Fibroblast of lung (primary cell): ENCODE measurements around the gene TCOF1. TPM values are rescaled to one million over a fixed set of nuclear protein-coding genes. Genes with fewer than 3 reads are reported as not detected.

ENCODE experiments used
- DNase-seq, 2 donors: peaks; one replicate each; pipeline versions ENCODE4 v3.0.0 to v3.0.0-alpha.2; 2010; ENCODE audit warnings: low read depth in 2 of 2
- H2AFZ ChIP-seq: 2 replicates; pipeline ENCODE4 v1.5.1; 2012; ENCODE audit warnings: low read length, control low read depth, inconsistent platforms
- H3K27ac ChIP-seq: 2 replicates; pipeline ENCODE4 v1.5.1; 2011; ENCODE audit warnings: low read length, control low read depth; ENCODE audit not compliant: insufficient read depth
- H3K27me3 ChIP-seq: 2 replicates; pipeline ENCODE4 v1.5.1; 2011; ENCODE audit warnings: mild to moderate bottlenecking, low read length; ENCODE audit not compliant: control insufficient read depth, insufficient read depth
- H3K36me3 ChIP-seq: 2 replicates; pipeline ENCODE4 v1.5.1; 2011; ENCODE audit warnings: low read length; ENCODE audit not compliant: control insufficient read depth, insufficient read depth
- H3K4me1 ChIP-seq: 2 replicates; pipeline ENCODE4 v1.5.1; 2011; ENCODE audit warnings: low read length; ENCODE audit not compliant: control insufficient read depth, insufficient read depth; ENCODE audit errors: extremely low read depth
- H3K4me2 ChIP-seq: 2 replicates; pipeline ENCODE4 v1.5.1; 2011; ENCODE audit warnings: low read length, control low read depth; ENCODE audit not compliant: insufficient read depth; ENCODE audit errors: extremely low read depth
- H3K4me3 ChIP-seq, 4 experiments: fragments of 200-600 bp in 1 of 4; sonication (generic) in 1 of 4; replicated peaks in 1 of 4; 2 replicates each; pipeline ENCODE4 v1.5.1; 2011 to 2016; ENCODE audit warnings: low read length in 4 of 4, low read depth in 3 of 4, mild to moderate bottlenecking in 3 of 4, control low read depth in 2 of 4, inconsistent platforms in 1 of 4, mixed read lengths in 1 of 4; ENCODE audit not compliant: insufficient read depth in 1 of 4; ENCODE audit errors: control extremely low read depth in 1 of 4
- H3K79me2 ChIP-seq: 2 replicates; pipeline ENCODE4 v1.5.1; 2012; ENCODE audit warnings: mild to moderate bottlenecking, low read length, inconsistent platforms; ENCODE audit not compliant: control insufficient read depth, insufficient read depth
- H3K9ac ChIP-seq: 2 replicates; pipeline ENCODE4 v1.5.1; 2011; ENCODE audit warnings: mild to moderate bottlenecking, low read length, control low read depth; ENCODE audit not compliant: insufficient read depth
- H3K9me3 ChIP-seq: 2 replicates; pipeline ENCODE4 v1.5.1; 2012; ENCODE audit warnings: low read depth, low read length; ENCODE audit not compliant: control insufficient read depth, insufficient read depth
- H4K20me1 ChIP-seq: 2 replicates; pipeline ENCODE4 v1.5.1; 2011; ENCODE audit warnings: low read length; ENCODE audit not compliant: control insufficient read depth, insufficient read depth; ENCODE audit errors: extremely low read depth
- CTCF ChIP-seq, 2 donors: IDR thresholded peaks in 1 of 2; conservative IDR thresholded peaks in 1 of 2; 1 replicate in 1 of 2; 2 replicates in 1 of 2; pipeline ENCODE4 v1.5.1; 2011 to 2012; ENCODE audit warnings: low read length in 2 of 2, control low read depth in 1 of 2, inconsistent platforms in 1 of 2, low read depth in 1 of 2, mild to moderate bottlenecking in 1 of 2
- EZH2 ChIP-seq: IDR thresholded peaks from 2 replicates; pipeline ENCODE4 v1.5.1; 2012; ENCODE audit warnings: low read length, control low read depth, mild to moderate bottlenecking; ENCODE audit errors: missing control alignments
- polyA plus RNA-seq, 2 donors: library from polyadenylated mRNA; depleted of rRNA in 1 of 2; stranded (reverse) in 1 of 2; unstranded in 1 of 2; fragments of >200 nt; gene quantifications; 2 replicates each; pipeline ENCODE4 v1.2.1, GENCODE V29; 2011 to 2012; ENCODE audit warnings: missing spikeins in 1 of 2
- total RNA-seq: library from RNA; depleted of rRNA; stranded (reverse); fragments of >200 nt; gene quantifications from 2 replicates; pipeline ENCODE4 v1.2.1, GENCODE V29; 2014

TCOF1 gene
- total and polyA plus RNA-seq, 2 donors (not counting 1 experiment from before 2014, with no cell fraction given), result 8.5 to 10.6 TPM

GRCh38 chr5:150441813-150442698 is 84.6 kb downstream of the TCOF1 start:
- TF ChIP-seq EZH2 (no peak), CTCF (conservative IDR thresholded peaks at IDR 0.05 in 1 of 2, IDR thresholded peaks at IDR 0.05 in 1 of 2; ENCODE audit: low read depth in 1 of 2, low read length in 2 of 2) (no peak)
- Histone ChIP-seq H4K20me1 (no peaks in the 10 kb centered on the region), H3K4me1 (peaks cover 2% of the 10 kb centered on the region), H3K27me3 (no peaks in the 10 kb centered on the region), H3K79me2 (peaks cover 17% of the 10 kb centered on the region), H3K36me3 (peaks cover 31% of the 10 kb centered on the region), H2AFZ (no peak overlapping the region), H3K4me2 (no peak overlapping the region), H3K9ac (no peak overlapping the region), H3K4me3 (no peak overlapping the region), H3K9me3 (no peaks in the 10 kb centered on the region), H3K27ac (no peak overlapping the region)
- peak in 1 of 2 donors; percentile 25 for DNase-seq

- Histone ChIP-seq H3K4me1 (peaks cover 5% of the 10 kb centered on the region), H3K4me3 (no peak overlapping the region), H3K27me3 (no peaks in the 10 kb centered on the region), H2AFZ (no peak overlapping the region), H3K4me2 (no peak overlapping the region), H3K27ac (no peak overlapping the region), H4K20me1 (no peaks in the 10 kb centered on the region), H3K36me3 (peaks cover 35% of the 10 kb centered on the region), H3K79me2 (peaks cover 23% of the 10 kb centered on the region), H3K9ac (no peak overlapping the region), H3K9me3 (no peaks in the 10 kb centered on the region)
- DNase-seq, result no peak
- no peak for TF ChIP-seq CTCF (conservative IDR thresholded peaks at IDR 0.05 in 1 of 2, IDR thresholded peaks at IDR 0.05 in 1 of 2; ENCODE audit: low read depth in 1 of 2, low read length in 2 of 2)
- TF ChIP-seq EZH2, result no peak
Observed at GRCh38 chr5:150442699-150443080, 85.2 kb downstream of the TCOF1 start.

- TF ChIP-seq CTCF (conservative IDR thresholded peaks at IDR 0.05 in 1 of 2, IDR thresholded peaks at IDR 0.05 in 1 of 2; ENCODE audit: low read depth in 1 of 2, low read length in 2 of 2) (no peak), EZH2 (no peak)
- H3K27me3 ChIP-seq, result no peaks in the 10 kb centered on the region
- no peak overlapping the region for H3K27ac ChIP-seq
- H3K36me3 ChIP-seq, result peaks cover 35% of the 10 kb centered on the region
- no peak overlapping the region for H3K4me2 ChIP-seq
- no peak overlapping the region for H3K4me3 ChIP-seq
- peaks cover under 1% of the 10 kb centered on the region for H4K20me1 ChIP-seq
- H3K79me2 ChIP-seq, result peaks cover 31% of the 10 kb centered on the region
- no peak overlapping the region for H3K9ac ChIP-seq
- H3K4me1 ChIP-seq, result peaks cover 9% of the 10 kb centered on the region
- no peak for DNase-seq
- H3K9me3 ChIP-seq, result no peaks in the 10 kb centered on the region
- no peak overlapping the region for H2AFZ ChIP-seq
Observed at GRCh38 chr5:150443242-150444075, 86.0 kb downstream of the TCOF1 start.
